Measurements from ENCODE around the gene CSTPP1.

DNA sequence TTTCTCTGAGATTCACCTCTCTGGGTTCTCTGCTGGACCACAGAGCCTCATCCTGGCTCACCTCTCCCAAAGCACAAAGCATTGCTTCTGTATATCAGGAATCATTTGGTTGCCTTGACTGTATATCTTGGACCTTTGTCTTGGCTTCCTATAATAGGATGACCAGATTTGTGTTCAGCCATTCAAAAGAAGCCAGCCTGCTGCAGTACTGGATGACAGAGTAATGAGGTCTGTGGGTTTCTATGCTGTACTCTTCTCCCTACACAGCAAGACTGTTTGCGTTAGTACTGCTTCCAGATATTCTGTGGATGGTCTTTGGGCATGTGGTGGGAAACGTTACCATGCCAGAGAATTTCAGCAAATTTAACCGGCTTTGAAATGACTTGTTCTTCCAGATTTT lies 200.4 kb downstream of the CSTPP1 start:
- TF ChIP-seq CTCF (IDR thresholded peaks at IDR 0.05) (no peak), POLR2A (IDR thresholded peaks at IDR 0.05) (no peak)

Measured in right lobe of liver (tissue), 4 donors.